Peyer's patch (tissue), 4 donors: Measurements from ENCODE around the gene ZNF827.

Experiments
- POLR2A ChIP-seq, 2 donors: fragments of 450-650 bp; IDR thresholded peaks; one replicate each; pipeline ENCODE4 v1.5.1; 2017; ENCODE audit warnings: antibody characterized with exemption in 2 of 2, mild to moderate bottlenecking in 2 of 2, moderate library complexity in 2 of 2
- TF ChIP-seq, protein P1 (sequence below), 6 experiments: fragments of 450-650 bp in 4 of 6; fragments of 200-600 bp in 2 of 6; sonication (generic) in 1 of 6; IDR thresholded peaks; one replicate each; pipeline ENCODE4 v1.5.1; 2017 to 2019; ENCODE audit warnings: antibody characterized with exemption in 6 of 6, mild to moderate bottlenecking in 3 of 6, moderate library complexity in 1 of 6

DNA sequence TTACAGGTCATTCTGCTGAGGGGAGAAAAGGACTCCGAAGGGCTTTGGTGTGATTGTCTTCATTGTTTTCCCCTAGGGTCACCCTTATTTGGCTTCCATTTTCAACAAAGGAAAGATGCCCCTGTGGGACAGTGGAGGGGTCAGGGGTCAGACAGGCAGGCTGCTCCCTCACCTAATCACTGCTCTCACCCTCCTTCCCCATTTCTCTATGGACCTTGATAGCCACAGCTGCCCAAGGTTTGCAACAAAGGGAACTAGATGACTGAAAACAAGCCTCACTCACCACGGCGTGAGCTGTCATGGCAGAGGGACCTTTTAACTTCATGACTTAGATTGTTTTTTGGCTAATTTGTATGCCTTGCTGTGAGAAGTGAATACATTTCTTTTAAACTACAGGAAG lies 218.0 kb downstream of the ZNF827 start:
- no peak for TF ChIP-seq POLR2A (IDR thresholded peaks at IDR 0.05)
- TF ChIP-seq, protein P1, sequence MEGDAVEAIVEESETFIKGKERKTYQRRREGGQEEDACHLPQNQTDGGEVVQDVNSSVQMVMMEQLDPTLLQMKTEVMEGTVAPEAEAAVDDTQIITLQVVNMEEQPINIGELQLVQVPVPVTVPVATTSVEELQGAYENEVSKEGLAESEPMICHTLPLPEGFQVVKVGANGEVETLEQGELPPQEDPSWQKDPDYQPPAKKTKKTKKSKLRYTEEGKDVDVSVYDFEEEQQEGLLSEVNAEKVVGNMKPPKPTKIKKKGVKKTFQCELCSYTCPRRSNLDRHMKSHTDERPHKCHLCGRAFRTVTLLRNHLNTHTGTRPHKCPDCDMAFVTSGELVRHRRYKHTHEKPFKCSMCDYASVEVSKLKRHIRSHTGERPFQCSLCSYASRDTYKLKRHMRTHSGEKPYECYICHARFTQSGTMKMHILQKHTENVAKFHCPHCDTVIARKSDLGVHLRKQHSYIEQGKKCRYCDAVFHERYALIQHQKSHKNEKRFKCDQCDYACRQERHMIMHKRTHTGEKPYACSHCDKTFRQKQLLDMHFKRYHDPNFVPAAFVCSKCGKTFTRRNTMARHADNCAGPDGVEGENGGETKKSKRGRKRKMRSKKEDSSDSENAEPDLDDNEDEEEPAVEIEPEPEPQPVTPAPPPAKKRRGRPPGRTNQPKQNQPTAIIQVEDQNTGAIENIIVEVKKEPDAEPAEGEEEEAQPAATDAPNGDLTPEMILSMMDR (IDR thresholded peaks at IDR 0.05) = no peak
